K562 (cell line): ENCODE data around the gene CELSR3. TPM values are rescaled to one million over a fixed set of nuclear protein-coding genes. Genes with fewer than 3 reads are reported as not detected.

ENCODE experiments used
- ATAC-seq: fragments of 200-7000 bp; cut with Tn5 transposase; 3 replicates; pipeline ENCODE4 v1.9.1; 2020; ENCODE audit warnings: moderate library complexity
- BruUV-seq: library from RNA; stranded (reverse); fragments of 400-500 nt; replicated peaks from 2 replicates; lab custom pipeline; 2021; lab: Mats Ljungman, UMichigan
- CTCF ChIA-PET: fragments of 300-600 bp; formaldehyde crosslinking; extraction: SDS; loops from one replicate; lab custom pipeline; 2021; ENCODE audit warnings: low intra/inter-chr PET ratio; lab: Yijun Ruan, JAX
- POLR2A ChIA-PET: fragments of 300-600, 350-650 bp; sonication (Branson Sonifier 250); formaldehyde crosslinking; extraction: SDS; loops from one replicate; lab custom pipeline; 2021; ENCODE audit warnings: antibody characterized with exemption, inconsistent platforms; lab: Yijun Ruan, JAX
- DNase-seq, 4 experiments: peaks; one replicate each; pipeline versions ENCODE4 v3.0.0 to v3.0.0-alpha.2; 2011 to 2018; ENCODE audit warnings: low spot score in 3 of 4, mixed read lengths in 3 of 4; ENCODE audit errors: extremely low read depth in 1 of 4
- FAIRE-seq: peaks from 2 replicates; lab custom pipeline; 2011; peaks lifted over from hg19 to GRCh38; lab: Jason Lieb, UNC
- H2AFZ ChIP-seq: 2 replicates; pipeline ENCODE4 v1.6.0; 2011; ENCODE audit warnings: low read depth, low read length, control low read depth, inconsistent platforms
- H3K27ac ChIP-seq: fragments of 200-600 bp; 3 replicates; pipeline ENCODE4 v1.8.0; 2011; ENCODE audit warnings: low read depth, mild to moderate bottlenecking, control low read depth, inconsistent platforms, low read length, moderate library complexity, mixed read lengths; ENCODE audit errors: extremely low read depth
- H3K27me3 ChIP-seq, 2 experiments: fragments of 300-600 bp in 1 of 2; 2 replicates in 1 of 2; 3 replicates in 1 of 2; pipeline versions ENCODE4 v1.6.0 to v1.8.0; 2011; ENCODE audit warnings: inconsistent platforms in 2 of 2, low read length in 2 of 2, mild to moderate bottlenecking in 1 of 2, mixed read lengths in 1 of 2, moderate library complexity in 1 of 2; ENCODE audit not compliant: control insufficient read depth in 2 of 2, insufficient read depth in 2 of 2
- H3K36me3 ChIP-seq: fragments of 300-600 bp; 3 replicates; pipeline ENCODE4 v1.8.0; 2011; ENCODE audit warnings: mild to moderate bottlenecking, low read length, inconsistent platforms; ENCODE audit not compliant: control insufficient read depth, insufficient read depth
- H3K4me1 ChIP-seq, 2 experiments: fragments of 200-600 bp in 1 of 2; replicated peaks in 1 of 2; 2 replicates in 1 of 2; 3 replicates in 1 of 2; pipeline versions ENCODE4 v1.5.1 to v1.8.0; 2011; ENCODE audit warnings: inconsistent platforms in 2 of 2, low read length in 2 of 2, mild to moderate bottlenecking in 1 of 2, mixed read lengths in 1 of 2, moderate library complexity in 1 of 2; ENCODE audit not compliant: control insufficient read depth in 2 of 2, insufficient read depth in 2 of 2
- H3K4me2 ChIP-seq: 2 replicates; pipeline ENCODE4 v1.6.1; 2011; ENCODE audit warnings: low read length, control low read depth, inconsistent platforms, mixed read lengths; ENCODE audit not compliant: insufficient read depth
- H3K4me3 ChIP-seq: fragments of 200-600 bp; sonication (generic), shearing (Covaris generic); 2 replicates; pipeline ENCODE4 v1.5.1; 2016; ENCODE audit warnings: control low read depth, inconsistent platforms
- H3K79me2 ChIP-seq: fragments of 200-600 bp; 3 replicates; pipeline ENCODE4 v1.8.0; 2011; ENCODE audit warnings: low read length, inconsistent platforms; ENCODE audit not compliant: control insufficient read depth, insufficient read depth
- H3K9ac ChIP-seq, 2 experiments: 2 replicates each; pipeline versions ENCODE4 v1.6.0 to v1.6.1; 2011; ENCODE audit warnings: low read depth in 2 of 2, low read length in 2 of 2, control low read depth in 1 of 2, inconsistent platforms in 1 of 2, mild to moderate bottlenecking in 1 of 2, mixed read lengths in 1 of 2; ENCODE audit not compliant: insufficient read depth in 1 of 2
- H3K9me1 ChIP-seq: one replicate; pipeline ENCODE4 v1.6.0; 2011; ENCODE audit warnings: inconsistent platforms, mild to moderate bottlenecking, low read length, moderate library complexity; ENCODE audit not compliant: control insufficient read depth, insufficient read depth
- H3K9me3 ChIP-seq: replicated peaks from 2 replicates; pipeline ENCODE4 v1.5.1; 2011; ENCODE audit warnings: low read depth, low read length, inconsistent platforms; ENCODE audit not compliant: control insufficient read depth, insufficient read depth
- H4K20me1 ChIP-seq: replicated peaks from 2 replicates; pipeline ENCODE4 v1.6.1; 2011; ENCODE audit warnings: low read length, inconsistent platforms, mixed read lengths; ENCODE audit not compliant: control insufficient read depth, insufficient read depth
- EHMT2 ChIP-seq: fragments of 450-650 bp; IDR thresholded peaks from 2 replicates; pipeline ENCODE4 v1.6.1; 2018; ENCODE audit warnings: antibody characterized with exemption
- HNRNPL ChIP-seq: fragments of 200-400 bp; formaldehyde crosslinking; IDR thresholded peaks from 2 replicates; pipeline ENCODE4 v1.6.1; 2017; ENCODE audit warnings: low read depth, mild to moderate bottlenecking, low read length
- KAT8 ChIP-seq: fragments of 450-650 bp; IDR thresholded peaks from 2 replicates; pipeline ENCODE4 v1.6.1; 2016; ENCODE audit warnings: low read depth, mild to moderate bottlenecking
- MBD1 ChIP-seq: fragments of 250-450 bp; sonication (Bioruptor Pico); IDR thresholded peaks from 2 replicates; pipeline ENCODE4 v1.8.0; 2022; ENCODE audit warnings: inconsistent platforms
- NFRKB ChIP-seq: fragments of 450-650 bp; IDR thresholded peaks from 2 replicates; pipeline ENCODE4 v1.6.1; 2016; ENCODE audit warnings: low read depth
- PCBP2 ChIP-seq: fragments of 200-400 bp; formaldehyde crosslinking; IDR thresholded peaks from 2 replicates; pipeline ENCODE4 v1.6.1; 2018; ENCODE audit warnings: low read length, low read depth, mild to moderate bottlenecking, moderate library complexity; ENCODE audit not compliant: poor library complexity, severe bottlenecking
- PHTF2 ChIP-seq: fragments of 250-450 bp; sonication (Bioruptor Pico); IDR thresholded peaks from 2 replicates; pipeline ENCODE4 v1.5.0; 2021; ENCODE audit warnings: mild to moderate bottlenecking
- WGBS: fragments of 100-300 bp; shearing (Covaris generic); methylation state at CpG from one replicate; pipeline ENCODE4 v1.1.6; 2016; ENCODE audit warnings: low coverage, mixed read lengths; ENCODE audit not compliant: insufficient coverage; ENCODE audit errors: missing lambda C conversion rate; 5-methylcytosine and 5-hydroxymethylcytosine counted together
- in situ Hi-C: fragments of 300-500 bp; cut with MboI; formaldehyde crosslinking; loops from 4 replicates; pipeline ENCODE4 v1.15.0; 2018; ENCODE audit warnings: inconsistent platforms, mixed read lengths
- intact Hi-C: fragments of 100-400 bp; cut with micrococcal nuclease; formaldehyde crosslinking; loops from 2 replicates; pipeline ENCODE4 v1.14.2; 2022
- polyA plus RNA-seq, 8 experiments: library from polyadenylated mRNA; depleted of rRNA in 4 of 8; stranded (reverse) in 5 of 8; unstranded in 3 of 8; fragments of >200 nt; fragmentation: Nextera tagmentation in 2 of 8; fragmentation: Illumina TruSeq in 1 of 8; extraction: Ambion mirVana in 2 of 8; extraction: Trizol in 1 of 8; gene quantifications; 2 replicates each; pipeline versions ENCODE4 v1.2.1 to v1.2.3, GENCODE V29; 2011 to 2014; ENCODE audit warnings: inconsistent platforms in 1 of 8, missing spikeins in 1 of 8
- total RNA-seq, 7 experiments: library from RNA; depleted of rRNA in 6 of 7; stranded (reverse); fragments of >200 nt in 6 of 7; fragmentation: Illumina TruSeq in 2 of 7; extraction: Trizol in 2 of 7; gene quantifications; 2 replicates each; pipeline versions ENCODE4 v1.2.1 to v1.2.3, GENCODE V29; 2011 to 2021; ENCODE audit warnings: low replicate concordance in 1 of 7
- TF ChIP-seq, protein P1 (sequence below): sonication (generic); formaldehyde crosslinking; IDR thresholded peaks from 2 replicates; pipeline ENCODE4 v1.9.0; 2022; ENCODE audit warnings: mild to moderate bottlenecking, missing genetic modification reagents
- TF ChIP-seq, protein P2 (sequence below): fragments of 450-650 bp; IDR thresholded peaks from 2 replicates; pipeline ENCODE4 v1.6.1; 2016

CELSR3 gene
- total and polyA plus RNA-seq, 9 of the 15 experiments (the other 6 are each of a cell fraction or from before 2014, with no cell fraction given): 0.10 to 2.7 (median 0.76) TPM

DNA sequence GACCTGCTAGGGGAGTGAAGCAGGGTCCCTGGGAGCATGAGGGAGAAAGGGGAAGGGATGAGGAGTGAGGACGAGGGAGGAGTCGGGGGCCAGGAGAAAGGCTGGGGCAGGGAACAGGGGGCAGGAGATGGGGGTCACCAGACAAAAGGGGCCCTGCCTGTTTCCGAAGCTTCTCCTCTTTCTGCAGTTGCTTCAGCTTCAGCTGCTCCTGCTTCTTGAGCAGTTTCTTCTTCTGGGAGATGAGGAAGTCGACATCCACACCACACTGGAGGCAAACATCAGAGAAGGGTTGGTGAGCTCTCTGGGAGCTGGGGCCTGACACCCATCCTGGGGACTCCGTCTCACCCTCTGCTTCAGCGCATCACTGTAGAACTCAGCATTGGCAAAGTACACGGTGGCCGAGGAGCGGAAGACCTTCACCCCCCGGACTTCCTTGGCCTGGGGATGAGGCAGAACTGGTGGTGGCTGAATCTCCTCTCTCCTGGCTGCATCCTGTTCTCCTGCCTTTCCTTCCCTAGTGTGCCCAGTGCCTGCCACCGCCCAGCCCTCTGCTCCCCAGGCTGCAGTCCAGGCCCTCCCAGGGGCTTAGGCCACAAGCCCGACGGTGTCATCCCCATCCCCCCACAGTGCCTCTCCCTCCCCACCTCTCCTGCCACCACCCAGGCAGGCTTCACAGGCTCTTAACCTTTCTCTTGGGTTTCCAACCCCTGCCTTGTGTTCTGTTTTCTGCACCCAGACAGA is 34.2 kb downstream of the CELSR3 start:
- H3K9ac ChIP-seq: peak overlapping the region in 1 of 2 experiments; percentile 7; a peak in 1 of 4 replicates
- no peaks in the 10 kb centered on the region for H3K79me2 ChIP-seq
- H4K20me1 ChIP-seq: no peaks in the 10 kb centered on the region
- no peak overlapping the region for H3K4me3 ChIP-seq
- no TSS peak for BruUV-seq
- intact Hi-C loops: no loop called here
- H3K27me3 ChIP-seq: no peaks in the 10 kb centered on the region
- WGBS: 89% methylated on average over 7 of the region's 13 CpGs
- TF ChIP-seq HNRNPL (no peak), NFRKB (no peak), KAT8 (no peak), MBD1 (CRISPR knock-in tag) (no peak), EHMT2 (no peak), PCBP2 (no peak), PHTF2 (CRISPR knock-in tag) (no peak)
- TF ChIP-seq, protein P1, sequence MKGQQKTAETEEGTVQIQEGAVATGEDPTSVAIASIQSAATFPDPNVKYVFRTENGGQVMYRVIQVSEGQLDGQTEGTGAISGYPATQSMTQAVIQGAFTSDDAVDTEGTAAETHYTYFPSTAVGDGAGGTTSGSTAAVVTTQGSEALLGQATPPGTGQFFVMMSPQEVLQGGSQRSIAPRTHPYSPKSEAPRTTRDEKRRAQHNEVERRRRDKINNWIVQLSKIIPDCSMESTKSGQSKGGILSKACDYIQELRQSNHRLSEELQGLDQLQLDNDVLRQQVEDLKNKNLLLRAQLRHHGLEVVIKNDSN (CRISPR knock-in tag): no peak
- TF ChIP-seq, protein P2, sequence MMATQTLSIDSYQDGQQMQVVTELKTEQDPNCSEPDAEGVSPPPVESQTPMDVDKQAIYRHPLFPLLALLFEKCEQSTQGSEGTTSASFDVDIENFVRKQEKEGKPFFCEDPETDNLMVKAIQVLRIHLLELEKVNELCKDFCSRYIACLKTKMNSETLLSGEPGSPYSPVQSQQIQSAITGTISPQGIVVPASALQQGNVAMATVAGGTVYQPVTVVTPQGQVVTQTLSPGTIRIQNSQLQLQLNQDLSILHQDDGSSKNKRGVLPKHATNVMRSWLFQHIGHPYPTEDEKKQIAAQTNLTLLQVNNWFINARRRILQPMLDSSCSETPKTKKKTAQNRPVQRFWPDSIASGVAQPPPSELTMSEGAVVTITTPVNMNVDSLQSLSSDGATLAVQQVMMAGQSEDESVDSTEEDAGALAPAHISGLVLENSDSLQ: no peak
- in situ Hi-C loops: no loop called here
- H3K27ac ChIP-seq: no peak overlapping the region
- H3K36me3 ChIP-seq: peaks cover 67% of the 10 kb centered on the region; the same call in 2 of the 3 replicates
- H3K4me2 ChIP-seq: no peak overlapping the region
- no peak for ATAC-seq
- no peaks in the 10 kb centered on the region for H3K9me3 ChIP-seq
- no peak overlapping the region for H2AFZ ChIP-seq
- CTCF ChIA-PET: no interaction called here
- DNase-seq: no peak
- no peaks in the 10 kb centered on the region for H3K9me1 ChIP-seq
- H3K4me1 ChIP-seq: peaks cover 0 to 5% of the 10 kb centered on the region in 2 experiments; a peak in 2 of 5 replicates
- no peak for FAIRE-seq
- POLR2A ChIA-PET: interaction anchor here (0.7 kb wide), 1 partner anchor 13 kb away, joined by 3 read pairs; no protein-coding TSS in a partner anchor
